Stimulated activated CD4-positive, alpha-beta T cell treated with anti-CD3 and anti-CD28 coated beads, Interleukin-4, amount 100 ng/mL, for 4 hours (primary cell): ENCODE measurements around the gene SCPEP1.
"Not testable (repeated sequence)": the region's sequence is repeated elsewhere in the genome, so short reads cannot be mapped to it uniquely, and the experiment has no call there.

Source experiments
- DNase-seq, 2 experiments: peaks; one replicate each; pipeline ENCODE4 v3.0.0-alpha.2; 2020

Gene SCPEP1

DNA sequence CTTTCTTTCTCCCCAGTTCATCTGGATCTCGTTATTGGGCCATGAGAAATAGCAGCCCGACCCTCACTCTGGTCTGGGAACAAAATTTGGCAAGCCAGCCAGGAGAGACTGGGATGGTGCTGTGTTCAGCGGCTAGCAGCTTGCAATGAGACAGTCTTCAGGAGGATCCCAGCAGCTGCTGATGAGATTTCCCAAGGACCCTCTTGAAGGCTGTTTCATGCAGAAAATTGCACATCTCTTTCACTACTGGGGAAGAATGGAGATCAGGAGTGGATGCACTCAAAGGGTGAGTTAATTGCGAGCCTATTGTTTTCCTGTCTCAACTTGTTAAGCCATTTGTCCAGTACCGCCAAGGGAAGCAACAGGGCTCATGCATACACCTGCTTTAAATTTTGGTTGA is 11.6 kb upstream of the SCPEP1 start:
- no peak for DNase-seq

DNA sequence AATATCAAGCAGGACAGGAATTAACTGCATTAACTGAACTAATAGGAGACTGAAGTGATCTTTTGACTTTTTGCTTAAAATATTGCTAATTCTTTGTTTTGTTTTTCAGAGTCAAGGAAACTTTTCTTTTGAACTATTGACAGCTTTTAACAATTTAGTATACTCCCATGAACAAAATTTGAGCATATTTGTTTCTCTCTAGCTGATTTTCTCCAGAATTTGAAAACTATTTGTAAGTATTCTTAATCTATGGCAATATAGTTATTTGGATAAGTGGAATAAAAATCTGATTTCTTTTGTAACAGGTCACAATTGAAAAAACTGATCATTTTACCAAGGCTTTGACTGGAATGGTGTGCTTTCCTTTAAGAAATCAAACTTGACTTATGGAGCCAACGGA is 7.0 kb upstream of the SCPEP1 start:
- DNase-seq, result no peak

DNA sequence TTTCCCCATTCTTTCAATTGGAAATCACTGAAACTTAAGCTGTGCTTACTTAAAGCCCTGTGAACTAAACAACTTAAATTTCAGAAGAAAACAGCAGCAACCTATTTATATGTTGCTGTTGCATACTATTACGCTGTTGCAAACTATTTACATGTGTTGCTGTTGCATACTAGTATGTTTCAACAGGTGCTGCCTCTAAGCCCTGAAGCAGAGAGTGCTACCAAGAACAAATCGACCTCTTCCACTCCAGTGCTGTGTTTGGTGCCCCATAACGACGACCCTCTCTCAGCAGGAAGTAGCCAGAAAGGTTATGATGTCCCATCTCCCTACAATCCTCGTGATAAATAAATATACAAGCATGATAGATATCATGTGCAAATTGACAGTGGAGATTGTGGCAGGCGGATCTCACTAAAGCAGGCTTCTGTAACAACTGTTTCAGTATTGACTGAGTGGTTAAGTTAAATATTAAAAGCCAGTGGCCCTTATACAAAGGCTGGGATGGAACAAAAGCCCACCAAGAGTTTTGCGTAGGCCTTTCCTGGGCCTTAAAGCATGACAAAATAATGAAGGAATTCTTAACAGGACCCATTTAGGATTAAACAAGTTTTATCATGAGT is 5.7 kb upstream of the SCPEP1 start:
- no peak for DNase-seq

DNA sequence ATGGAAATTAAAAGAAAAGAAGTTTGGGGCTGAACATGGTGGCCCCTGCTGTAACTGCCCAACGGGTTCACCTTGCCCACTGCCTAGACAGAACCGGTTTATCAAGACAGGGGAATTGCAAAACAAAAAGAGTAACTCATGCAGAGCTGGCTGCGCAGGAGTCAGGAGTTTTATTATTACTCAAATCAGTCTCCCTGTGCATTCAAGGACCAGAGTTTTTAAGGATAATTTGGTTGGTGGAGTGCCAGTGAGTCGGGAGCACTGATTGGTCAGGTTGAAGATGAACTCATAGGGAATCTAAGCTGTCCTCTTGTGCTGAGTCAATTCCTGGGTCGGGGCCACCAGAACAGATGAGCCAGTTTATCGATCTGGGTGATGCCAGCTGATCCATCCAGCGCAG is 4.4 kb upstream of the SCPEP1 start:
- DNase-seq, result no peak

GRCh38 chr17:56974055-56974454 is 3.9 kb upstream of the SCPEP1 start:
- DNase-seq, result no peak

DNA sequence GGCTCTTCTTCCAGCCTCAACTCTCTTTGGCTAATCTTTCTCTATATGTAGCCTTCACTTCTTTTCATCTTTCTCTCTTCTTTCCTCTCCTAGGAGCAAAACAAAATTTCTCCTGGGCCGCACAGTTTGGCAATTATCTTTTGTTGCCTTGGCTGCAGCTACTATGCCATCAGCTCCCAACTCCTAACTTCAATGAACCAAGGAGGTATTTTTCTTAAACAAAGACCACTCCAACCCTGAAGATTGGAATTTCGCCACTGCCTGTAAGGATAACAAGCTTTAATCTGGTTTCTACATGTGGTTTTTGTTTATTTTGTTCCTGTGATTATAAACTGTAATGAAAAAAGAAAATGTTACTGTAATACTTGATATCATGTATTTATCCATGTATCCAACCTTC is 2.3 kb upstream of the SCPEP1 start:
- no peak for DNase-seq

DNA sequence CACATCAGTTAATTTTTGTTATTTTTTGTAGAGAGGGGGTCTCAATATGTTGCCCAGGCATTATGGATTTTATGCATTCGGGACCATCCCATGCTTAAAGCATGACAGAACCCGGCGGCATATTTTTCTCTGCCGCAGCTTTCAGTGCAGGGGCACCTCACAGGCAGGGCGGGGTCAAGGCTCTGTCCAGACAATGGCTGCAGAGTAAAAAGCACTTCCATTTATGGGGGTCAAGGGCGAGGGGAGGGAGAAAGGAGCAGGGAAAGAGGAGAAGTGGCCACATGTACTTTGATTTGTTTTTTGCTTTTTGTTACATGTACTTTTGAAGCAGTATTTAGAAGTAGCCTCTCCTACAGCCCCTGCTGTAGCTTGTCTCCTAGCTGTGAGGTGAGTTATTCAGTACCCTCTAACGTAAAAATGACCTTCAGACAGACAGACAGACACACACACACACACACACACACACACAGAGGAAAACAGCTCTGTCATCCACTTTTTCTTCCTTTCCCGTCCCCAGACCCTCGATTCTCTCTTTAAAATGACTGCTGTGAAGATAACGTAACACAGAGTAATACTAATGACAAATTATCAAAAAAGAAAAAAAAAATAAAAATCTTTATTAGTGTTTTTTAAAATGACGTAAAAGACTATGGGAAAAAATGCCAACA is 856 bp upstream of the SCPEP1 start:
- DNase-seq, result no peak

GRCh38 chr17:56978441-56979090 is 635 bp downstream of the SCPEP1 start:
- DNase-seq, result no peak

DNA sequence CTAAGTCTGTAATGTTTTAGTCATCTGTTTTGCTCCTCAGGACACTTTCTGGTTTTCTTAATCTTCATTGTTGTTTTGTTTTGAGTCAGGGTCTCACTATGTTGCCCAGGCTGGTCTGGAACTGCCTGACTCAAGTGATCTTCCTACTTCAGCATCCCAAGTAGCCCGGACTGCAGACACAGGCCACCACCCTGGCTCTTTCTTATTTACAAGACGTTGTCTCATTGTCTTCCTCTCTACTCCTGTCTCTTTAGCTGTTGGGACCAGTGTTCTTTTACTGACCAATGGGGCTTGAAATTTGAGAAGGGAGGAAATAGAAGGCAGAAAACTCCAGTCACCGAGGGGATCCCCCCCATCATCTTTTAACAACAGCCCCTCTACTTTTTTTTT is 1.2 kb downstream of the SCPEP1 start:
- DNase-seq, result no peak

- not testable (repeated sequence) for DNase-seq
These were observed 2.6 kb downstream of the SCPEP1 start for GRCh38 chr17:56980526-56980925.

GRCh38 chr17:56982312-56982711 is 4.4 kb downstream of the SCPEP1 start:
- no peak for DNase-seq

DNA sequence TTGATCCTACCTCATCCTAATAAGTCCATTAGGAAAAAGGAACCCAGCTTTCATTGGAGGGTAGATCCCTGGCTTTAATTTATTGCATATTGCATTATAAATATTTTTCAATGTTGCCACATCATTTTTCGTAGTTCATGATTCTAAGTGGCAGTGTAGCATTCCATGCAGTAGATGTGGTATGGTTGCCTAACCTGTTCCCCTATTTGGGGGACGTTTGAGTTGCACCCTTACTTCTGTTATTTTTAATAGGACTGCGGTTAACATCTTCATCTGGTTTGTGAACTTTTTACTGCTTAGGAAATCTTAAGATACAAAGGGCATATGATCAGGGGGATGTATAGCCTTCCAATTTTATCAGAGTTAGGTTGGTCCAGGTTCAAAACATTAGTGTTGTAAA is 5.4 kb downstream of the SCPEP1 start:
- DNase-seq, result no peak

DNA sequence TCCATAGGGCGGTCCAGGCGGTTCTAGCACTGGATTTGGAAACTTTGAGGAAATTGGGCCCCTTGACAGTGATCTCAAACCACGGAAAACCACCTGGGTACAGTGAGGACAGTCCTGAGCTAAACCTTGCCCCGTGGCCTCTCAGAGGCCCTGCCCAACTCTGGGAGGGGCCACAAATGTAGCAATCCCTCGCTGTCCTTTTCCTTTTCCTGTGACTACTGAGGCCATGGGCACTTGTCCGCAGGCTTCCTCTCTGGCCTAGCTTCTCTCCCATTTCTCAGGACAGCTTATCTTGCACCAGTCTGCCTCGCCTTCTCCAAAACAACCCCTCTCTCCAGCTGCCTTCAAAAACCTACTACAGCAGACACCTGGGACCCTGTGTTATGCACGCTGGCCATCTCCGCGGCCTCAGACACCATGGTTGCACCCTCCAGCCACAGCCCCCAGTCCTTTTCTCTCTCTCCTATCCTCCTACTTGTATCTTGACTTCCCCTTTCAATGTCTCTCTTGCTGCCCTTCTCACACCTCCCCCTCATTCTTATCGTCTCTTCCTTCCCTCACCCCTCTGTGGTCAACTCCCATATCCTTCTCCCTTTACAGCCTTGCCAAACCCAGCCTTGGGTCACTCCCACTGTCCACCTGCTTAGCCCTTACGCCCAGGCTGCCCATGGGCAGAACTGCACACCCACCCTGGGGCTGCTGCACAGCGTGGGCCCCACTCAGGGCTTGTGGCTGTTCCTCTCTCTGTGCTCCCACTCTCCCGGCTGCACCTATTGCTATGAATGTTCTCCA is 7.6 kb downstream of the SCPEP1 start:
- DNase-seq, result no peak

GRCh38 chr17:56987283-56987834 is 9.4 kb downstream of the SCPEP1 start:
- DNase-seq, result no peak

DNA sequence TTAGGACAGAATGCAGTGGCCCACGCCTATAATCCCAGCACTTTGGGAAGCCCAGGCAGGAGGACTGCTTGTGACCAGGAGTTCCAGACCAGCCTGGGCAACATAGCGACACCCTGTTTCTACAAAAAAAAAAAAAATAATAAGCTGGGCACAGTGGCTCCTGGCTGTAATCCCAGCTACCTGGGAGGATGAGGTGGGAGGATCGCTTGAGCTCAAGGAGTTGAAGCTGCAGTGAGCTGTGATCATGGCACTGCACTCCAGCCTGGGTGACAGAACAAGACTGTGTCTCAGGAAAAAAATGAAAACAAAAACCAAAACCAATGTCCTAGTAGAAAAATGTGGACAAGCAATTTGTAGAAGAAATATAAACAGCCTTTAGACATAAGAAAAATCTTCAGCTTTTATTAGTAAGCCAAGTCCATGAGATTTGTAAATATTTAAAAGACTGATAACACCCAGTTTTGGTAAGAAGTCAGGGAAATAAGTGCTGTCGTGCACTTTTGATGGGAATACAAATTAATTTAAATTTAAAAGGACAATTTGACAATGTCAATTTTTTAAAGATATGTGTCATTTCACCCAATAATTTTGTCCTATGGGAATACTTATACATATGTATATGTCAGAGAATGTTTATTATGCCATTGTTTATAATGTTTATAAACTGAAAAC is 11.1 kb downstream of the SCPEP1 start:
- DNase-seq, result no peak

DNA sequence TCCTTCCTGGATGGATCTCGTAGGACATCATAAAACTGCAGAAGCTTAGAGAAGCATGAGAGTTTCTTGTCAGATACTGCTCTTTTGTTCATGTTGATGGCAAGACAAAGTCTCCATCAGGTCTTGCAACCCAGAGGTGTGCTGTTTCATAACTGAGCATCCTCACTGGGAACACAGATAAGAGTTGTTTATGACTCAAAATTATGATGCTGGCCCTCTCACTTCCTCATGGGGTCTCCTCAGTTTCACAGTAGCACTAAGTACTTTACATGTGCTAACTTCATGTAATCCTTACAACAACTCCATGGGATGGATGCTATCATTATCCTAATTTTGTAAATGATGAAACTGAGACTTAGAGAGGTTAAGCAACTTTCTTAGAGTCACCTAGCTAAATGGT is 14.4 kb downstream of the SCPEP1 start:
- DNase-seq, result no peak

- DNase-seq, result no peak
These were observed 16.3 kb downstream of the SCPEP1 start for GRCh38 chr17:56994009-56994792.

- no peak for DNase-seq
These were observed 17.8 kb downstream of the SCPEP1 start for GRCh38 chr17:56995766-56996165.

- no peak for DNase-seq
These were observed 19.4 kb downstream of the SCPEP1 start for GRCh38 chr17:56997313-56997712.

DNA sequence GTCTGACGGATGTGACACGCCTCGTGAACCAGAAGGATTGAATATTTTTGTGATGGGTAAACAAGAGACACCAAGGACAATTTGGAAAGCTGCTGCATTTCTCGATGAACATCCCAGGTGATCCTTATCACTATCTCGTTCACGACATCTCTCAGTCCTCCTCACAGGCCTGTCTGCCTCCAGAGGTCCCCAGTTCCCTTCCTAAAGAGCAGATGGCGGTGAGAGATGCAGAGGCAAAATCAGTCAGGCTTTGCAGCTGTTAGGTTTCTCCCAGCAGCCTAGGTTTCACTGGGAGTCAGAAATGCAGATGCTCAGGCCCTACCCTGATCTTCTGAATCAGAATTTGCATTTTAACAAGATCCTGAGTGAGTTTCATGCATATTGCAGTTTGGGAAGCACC is 23.6 kb downstream of the SCPEP1 start:
- no peak for DNase-seq

GRCh38 chr17:57002904-57003303 is 25.0 kb downstream of the SCPEP1 start:
- no peak for DNase-seq
